ENCODE data around the gene PCDHGA12.
"Not testable (repeated sequence)": the region's sequence is repeated elsewhere in the genome, so short reads cannot be mapped to it uniquely, and the experiment has no call there.

PCDHGA12 gene

DNA sequence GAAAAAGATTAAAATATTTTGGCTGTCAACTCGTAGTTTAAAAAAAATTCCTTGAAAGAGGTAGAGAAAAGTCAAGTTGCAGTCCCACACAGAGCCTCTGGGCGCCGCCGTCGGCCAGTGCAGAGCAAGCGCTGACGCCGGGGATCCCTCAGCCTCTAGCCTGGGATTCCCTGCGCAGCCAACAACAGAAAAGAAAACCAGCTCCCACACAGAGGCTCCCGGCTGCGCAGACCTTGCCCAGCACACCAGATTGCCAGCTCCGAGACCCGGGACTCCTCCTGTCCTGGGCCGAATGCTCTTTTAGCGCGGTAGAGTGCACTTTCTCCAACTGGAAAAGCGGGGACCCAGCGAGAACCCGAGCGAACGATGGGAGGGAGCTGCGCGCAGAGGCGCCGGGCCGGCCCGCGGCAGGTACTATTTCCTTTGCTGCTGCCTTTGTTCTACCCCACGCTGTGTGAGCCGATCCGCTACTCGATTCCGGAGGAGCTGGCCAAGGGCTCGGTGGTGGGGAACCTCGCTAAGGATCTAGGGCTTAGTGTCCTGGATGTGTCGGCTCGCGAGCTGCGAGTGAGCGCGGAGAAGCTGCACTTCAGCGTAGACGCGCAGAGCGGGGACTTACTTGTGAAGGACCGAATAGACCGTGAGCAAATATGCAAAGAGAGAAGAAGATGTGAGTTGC is 12.7 kb upstream of the PCDHGA12 start, which contains the start of gene PCDHGB7:
TSS of gene PCDHGB7 (plus strand) at position 184 of the 679 bp plus-strand sequence. CDS start at position 367, 183 bp downstream.
- peak within 1 kb of the TSS; percentile 44 to 80 (median 60) for H3K4me3 ChIP-seq (ENCODE audit: control insufficient read depth in 1 of 7, extremely low read depth in 1 of 7, insufficient read depth in 4 of 7, low read depth in 2 of 7, low read length in 6 of 7)
- H3K36me3 ChIP-seq (ENCODE audit: control insufficient read depth in 4 of 4, insufficient read depth in 4 of 4, low read length in 3 of 4); POLR2A ChIA-PET; H3K27ac ChIP-seq (ENCODE audit: insufficient read depth in 1 of 2, low read depth in 1 of 2, low read length in 2 of 2, poor library complexity in 1 of 2, severe bottlenecking in 2 of 2): not testable (repeated sequence)
- peaks cover 0 to 52% (median 39%) of the 10 kb centered on the region in 5 experiments for H3K9me3 ChIP-seq (ENCODE audit: control extremely low read depth in 1 of 5, control insufficient read depth in 4 of 5, insufficient read depth in 2 of 5, low read depth in 1 of 5, low read length in 4 of 5)
- WGBS (ENCODE audit: insufficient coverage) = 1% methylated on average over 27 of the region's 47 CpGs
- peak; percentile 82 to 88 (median 88) for DNase-seq
- CTCF ChIA-PET = interaction anchor here (0.6 to 7.4 kb wide), 17 partner anchors 12 to 192 kb away, joined by 3 to 77 read pairs (median 6); partner anchors contain the start of genes PCDHGA12, PCDHGA9, PCDHGC5 and TAF7
- peaks cover 0 to 27% (median 18%) of the 10 kb centered on the region in 4 experiments for H3K4me1 ChIP-seq (ENCODE audit: control extremely low read depth in 1 of 4, control insufficient read depth in 4 of 4, insufficient read depth in 4 of 4, low read length in 3 of 4)
- peaks cover 35 to 90% (median 41%) of the 10 kb centered on the region in 5 experiments for H3K27me3 ChIP-seq (replicated peaks in 2 of 5; ENCODE audit: control insufficient read depth in 4 of 5, insufficient read depth in 5 of 5, low read length in 4 of 5)

- DNase-seq = peak in 1 of 3 donors; percentile 6
- Histone ChIP-seq H3K27ac (ENCODE audit: insufficient read depth in 1 of 2, low read depth in 1 of 2, low read length in 2 of 2, poor library complexity in 1 of 2, severe bottlenecking in 2 of 2) (no peak overlapping the region), H3K36me3 (ENCODE audit: control insufficient read depth in 4 of 4, insufficient read depth in 4 of 4, low read length in 3 of 4) (peaks cover 0 to 2% (median 0%) of the 10 kb centered on the region in 4 experiments), H3K4me3 (ENCODE audit: control insufficient read depth in 1 of 7, extremely low read depth in 1 of 7, insufficient read depth in 4 of 7, low read depth in 2 of 7, low read length in 6 of 7) (no peak overlapping the region), H3K27me3 (replicated peaks in 2 of 5; ENCODE audit: control insufficient read depth in 4 of 5, insufficient read depth in 5 of 5, low read length in 4 of 5) (peaks cover 33 to 91% (median 34%) of the 10 kb centered on the region in 5 experiments), H3K9me3 (ENCODE audit: control extremely low read depth in 1 of 5, control insufficient read depth in 4 of 5, insufficient read depth in 2 of 5, low read depth in 1 of 5, low read length in 4 of 5) (peaks cover 0 to 59% (median 42%) of the 10 kb centered on the region in 5 experiments), H3K4me1 (ENCODE audit: control extremely low read depth in 1 of 4, control insufficient read depth in 4 of 4, insufficient read depth in 4 of 4, low read length in 3 of 4) (peaks cover 0 to 23% (median 9%) of the 10 kb centered on the region in 4 experiments)
- ChIA-PET CTCF (interaction anchor here (1.0 to 6.6 kb wide), 10 partner anchors 11 to 147 kb away, joined by 3 to 65 read pairs (median 10); partner anchors contain the start of gene PCDHGA12), POLR2A (no interaction called here)
- WGBS (ENCODE audit: insufficient coverage) = 34% methylated on average over 60 of the region's 74 CpGs
Measured at GRCh38 chr5:141419074-141419880, 11.0 kb upstream of the PCDHGA12 start.

DNA sequence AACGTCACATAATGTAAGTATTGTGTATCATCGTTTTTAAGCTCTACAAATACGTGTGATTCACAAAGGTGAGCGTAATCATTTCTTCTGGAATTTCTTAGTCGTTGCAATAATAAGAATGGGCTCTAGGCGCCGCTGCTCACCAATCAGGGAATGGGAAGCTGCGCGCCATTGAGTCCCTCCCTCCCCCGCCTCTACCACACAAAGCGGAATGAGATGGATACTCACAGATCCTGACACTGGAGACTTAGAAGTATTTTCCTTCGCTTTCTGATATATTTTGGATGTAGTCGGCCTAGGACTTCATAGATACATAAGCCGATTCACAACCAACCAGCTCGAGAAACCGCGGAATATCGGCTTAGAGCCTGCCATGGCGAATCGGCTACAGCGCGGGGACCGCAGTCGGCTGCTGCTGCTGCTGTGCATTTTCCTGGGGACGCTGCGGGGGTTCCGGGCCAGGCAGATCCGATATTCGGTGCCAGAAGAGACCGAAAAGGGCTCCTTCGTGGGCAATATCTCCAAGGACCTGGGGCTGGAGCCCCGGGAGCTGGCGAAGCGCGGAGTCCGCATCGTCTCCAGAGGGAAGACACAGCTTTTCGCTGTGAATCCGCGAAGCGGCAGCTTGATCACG is 9.3 kb upstream of the PCDHGA12 start, which contains the start of gene PCDHGA11:
TSS of gene PCDHGA11 (plus strand) at position 197 of the 634 bp plus-strand sequence. CDS start at position 374, 177 bp downstream.
- peak; percentile 75 to 81 (median 80) for DNase-seq
- Histone ChIP-seq H3K36me3 (ENCODE audit: control insufficient read depth in 4 of 4, insufficient read depth in 4 of 4, low read length in 3 of 4) (peaks cover 0 to 2% (median 0%) of the 10 kb centered on the region in 4 experiments), H3K9me3 (ENCODE audit: control extremely low read depth in 1 of 5, control insufficient read depth in 4 of 5, insufficient read depth in 2 of 5, low read depth in 1 of 5, low read length in 4 of 5) (peaks cover 0 to 61% (median 39%) of the 10 kb centered on the region in 5 experiments), H3K4me3 (ENCODE audit: control insufficient read depth in 1 of 7, extremely low read depth in 1 of 7, insufficient read depth in 4 of 7, low read depth in 2 of 7, low read length in 6 of 7) (peak within 1 kb of the TSS; percentile 36 to 81 (median 63)), H3K27ac (ENCODE audit: insufficient read depth in 1 of 2, low read depth in 1 of 2, low read length in 2 of 2, poor library complexity in 1 of 2, severe bottlenecking in 2 of 2) (no peak within 1 kb of the TSS), H3K4me1 (ENCODE audit: control extremely low read depth in 1 of 4, control insufficient read depth in 4 of 4, insufficient read depth in 4 of 4, low read length in 3 of 4) (peaks cover 0 to 18% (median 9%) of the 10 kb centered on the region in 4 experiments), H3K27me3 (replicated peaks in 2 of 5; ENCODE audit: control insufficient read depth in 4 of 5, insufficient read depth in 5 of 5, low read length in 4 of 5) (peaks cover 30 to 89% (median 37%) of the 10 kb centered on the region in 5 experiments)
- CTCF ChIA-PET = interaction anchor here (0.6 to 6.6 kb wide), 26 partner anchors 8 to 146 kb away, joined by 3 to 65 read pairs (median 4); partner anchors contain the start of genes PCDHGA10, PCDHGA12, PCDHGA8 and PCDHGB3
- 3% methylated on average over 33 of the region's 42 CpGs for WGBS (ENCODE audit: insufficient coverage)
- POLR2A ChIA-PET = no interaction called here

DNA sequence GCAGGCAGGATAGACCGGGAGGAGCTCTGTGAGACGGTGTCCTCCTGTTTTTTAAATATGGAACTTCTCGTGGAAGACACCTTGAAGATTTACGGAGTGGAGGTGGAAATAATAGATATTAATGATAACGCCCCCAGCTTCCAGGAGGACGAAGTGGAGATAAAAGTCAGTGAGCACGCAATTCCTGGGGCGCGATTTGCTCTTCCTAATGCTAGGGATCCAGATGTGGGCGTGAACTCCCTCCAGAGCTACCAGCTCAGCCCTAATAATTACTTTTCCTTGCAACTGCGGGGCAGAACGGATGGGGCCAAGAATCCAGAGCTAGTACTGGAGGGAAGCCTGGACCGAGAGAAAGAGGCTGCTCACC is 8.8 kb upstream of the PCDHGA12 start:
- Histone ChIP-seq H3K4me1 (ENCODE audit: control extremely low read depth in 1 of 4, control insufficient read depth in 4 of 4, insufficient read depth in 4 of 4, low read length in 3 of 4) (peaks cover 0 to 18% (median 9%) of the 10 kb centered on the region in 4 experiments), H3K36me3 (ENCODE audit: control insufficient read depth in 4 of 4, insufficient read depth in 4 of 4, low read length in 3 of 4) (peaks cover 0 to 2% (median 0%) of the 10 kb centered on the region in 4 experiments), H3K9me3 (ENCODE audit: control extremely low read depth in 1 of 5, control insufficient read depth in 4 of 5, insufficient read depth in 2 of 5, low read depth in 1 of 5, low read length in 4 of 5) (peaks cover 0 to 66% (median 43%) of the 10 kb centered on the region in 5 experiments), H3K27me3 (replicated peaks in 2 of 5; ENCODE audit: control insufficient read depth in 4 of 5, insufficient read depth in 5 of 5, low read length in 4 of 5) (peaks cover 28 to 88% (median 37%) of the 10 kb centered on the region in 5 experiments), H3K4me3 (ENCODE audit: control insufficient read depth in 1 of 7, extremely low read depth in 1 of 7, insufficient read depth in 4 of 7, low read depth in 2 of 7, low read length in 6 of 7) (peak overlapping the region in 6 of 7 experiments; percentile 44 to 81 (median 68)), H3K27ac (ENCODE audit: insufficient read depth in 1 of 2, low read depth in 1 of 2, low read length in 2 of 2, poor library complexity in 1 of 2, severe bottlenecking in 2 of 2) (no peak overlapping the region)
- 8% methylated on average over 11 of the region's 13 CpGs for WGBS (ENCODE audit: insufficient coverage)
- POLR2A ChIA-PET = no interaction called here
- no peak for DNase-seq
- CTCF ChIA-PET = interaction anchor here (0.6 to 6.6 kb wide), 24 partner anchors 8 to 146 kb away, joined by 3 to 65 read pairs (median 4); partner anchors contain the start of genes PCDHGA10, PCDHGA12, PCDHGA8 and PCDHGB3

DNA sequence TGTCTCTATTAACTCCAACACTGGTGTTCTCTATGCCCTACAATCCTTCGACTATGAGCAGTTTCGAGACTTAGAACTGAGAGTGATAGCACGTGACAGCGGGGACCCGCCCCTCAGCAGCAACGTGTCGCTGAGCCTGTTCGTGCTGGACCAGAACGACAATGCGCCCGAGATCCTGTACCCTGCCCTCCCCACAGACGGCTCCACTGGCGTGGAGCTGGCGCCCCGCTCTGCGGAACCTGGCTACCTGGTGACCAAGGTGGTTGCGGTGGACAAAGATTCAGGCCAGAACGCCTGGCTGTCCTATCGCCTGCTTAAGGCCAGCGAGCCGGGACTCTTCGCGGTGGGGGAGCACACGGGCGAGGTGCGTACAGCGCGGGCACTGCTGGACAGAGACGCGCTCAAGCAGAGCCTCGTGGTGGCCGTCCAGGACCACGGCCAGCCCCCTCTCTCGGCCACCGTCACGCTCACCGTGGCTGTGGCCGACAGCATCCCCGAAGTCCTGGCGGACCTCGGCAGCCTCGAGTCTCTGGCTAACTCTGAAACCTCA is 7.5 kb upstream of the PCDHGA12 start:
- no peak overlapping the region for H3K27ac ChIP-seq (ENCODE audit: insufficient read depth in 1 of 2, low read depth in 1 of 2, low read length in 2 of 2, poor library complexity in 1 of 2, severe bottlenecking in 2 of 2)
- no peak overlapping the region for H3K4me3 ChIP-seq (ENCODE audit: control insufficient read depth in 1 of 7, extremely low read depth in 1 of 7, insufficient read depth in 4 of 7, low read depth in 2 of 7, low read length in 6 of 7)
- peaks cover 0 to 2% (median 0%) of the 10 kb centered on the region in 4 experiments for H3K36me3 ChIP-seq (ENCODE audit: control insufficient read depth in 4 of 4, insufficient read depth in 4 of 4, low read length in 3 of 4)
- peaks cover 28 to 94% (median 43%) of the 10 kb centered on the region in 5 experiments for H3K27me3 ChIP-seq (replicated peaks in 2 of 5; ENCODE audit: control insufficient read depth in 4 of 5, insufficient read depth in 5 of 5, low read length in 4 of 5)
- POLR2A ChIA-PET = no interaction called here
- peak in 1 of 3 donors; percentile 40 for DNase-seq
- 20% methylated on average over 38 of the region's 42 CpGs for WGBS (ENCODE audit: insufficient coverage)
- H3K4me1 ChIP-seq (ENCODE audit: control extremely low read depth in 1 of 4, control insufficient read depth in 4 of 4, insufficient read depth in 4 of 4, low read length in 3 of 4) = peaks cover 0 to 15% (median 9%) of the 10 kb centered on the region in 4 experiments
- CTCF ChIA-PET = interaction anchor here (2.4 kb wide), 1 partner anchor 31 kb away, joined by 9 read pairs; the partner anchor contains the start of gene PCDHGA8
- H3K9me3 ChIP-seq (ENCODE audit: control extremely low read depth in 1 of 5, control insufficient read depth in 4 of 5, insufficient read depth in 2 of 5, low read depth in 1 of 5, low read length in 4 of 5) = peaks cover 2 to 79% (median 56%) of the 10 kb centered on the region in 5 experiments
